ENCODE measurements around the gene UBE2E2. TPM values are rescaled to one million over a fixed set of nuclear protein-coding genes. Genes with fewer than 3 reads are reported as not detected.
A peak's percentile ranks its signal among the peaks of the same experiment; 100 is the strongest.

Gene UBE2E2
- total RNA-seq, 2 donors from 2014 or later = 1.2 to 7.6 TPM

DNA sequence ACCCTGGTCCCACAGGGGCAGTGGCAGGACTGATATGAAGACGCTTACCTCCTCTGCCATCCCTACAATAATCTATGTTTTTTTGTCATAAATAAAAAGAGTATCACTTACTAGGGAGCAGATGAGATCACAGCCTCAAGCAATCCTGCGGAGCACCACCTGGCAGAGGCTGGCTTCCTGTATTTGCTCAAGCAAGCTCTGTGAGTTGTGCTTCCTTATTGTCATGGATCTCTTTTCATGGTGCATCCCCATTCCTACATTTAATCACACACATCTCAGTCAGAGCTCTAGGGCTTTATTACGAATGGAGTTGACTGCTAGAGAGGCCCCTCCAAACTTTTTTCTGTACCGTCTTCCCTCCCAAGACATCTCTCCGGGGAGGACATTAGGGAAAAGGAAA is 186.0 kb downstream of the UBE2E2 start:
- DNase-seq = peak; percentile 25
- Histone ChIP-seq H3K27ac (no peak overlapping the region), H3K27me3 (no peaks in the 10 kb centered on the region), H3K36me3 (no peaks in the 10 kb centered on the region), H3K4me1 (no peaks in the 10 kb centered on the region), H3K9ac (ENCODE audit: low read depth in 2 of 2, low read length in 2 of 2) (no peak overlapping the region), H3K4me3 (no peak overlapping the region), H3K9me3 (no peaks in the 10 kb centered on the region)
- TF ChIP-seq, protein P1, sequence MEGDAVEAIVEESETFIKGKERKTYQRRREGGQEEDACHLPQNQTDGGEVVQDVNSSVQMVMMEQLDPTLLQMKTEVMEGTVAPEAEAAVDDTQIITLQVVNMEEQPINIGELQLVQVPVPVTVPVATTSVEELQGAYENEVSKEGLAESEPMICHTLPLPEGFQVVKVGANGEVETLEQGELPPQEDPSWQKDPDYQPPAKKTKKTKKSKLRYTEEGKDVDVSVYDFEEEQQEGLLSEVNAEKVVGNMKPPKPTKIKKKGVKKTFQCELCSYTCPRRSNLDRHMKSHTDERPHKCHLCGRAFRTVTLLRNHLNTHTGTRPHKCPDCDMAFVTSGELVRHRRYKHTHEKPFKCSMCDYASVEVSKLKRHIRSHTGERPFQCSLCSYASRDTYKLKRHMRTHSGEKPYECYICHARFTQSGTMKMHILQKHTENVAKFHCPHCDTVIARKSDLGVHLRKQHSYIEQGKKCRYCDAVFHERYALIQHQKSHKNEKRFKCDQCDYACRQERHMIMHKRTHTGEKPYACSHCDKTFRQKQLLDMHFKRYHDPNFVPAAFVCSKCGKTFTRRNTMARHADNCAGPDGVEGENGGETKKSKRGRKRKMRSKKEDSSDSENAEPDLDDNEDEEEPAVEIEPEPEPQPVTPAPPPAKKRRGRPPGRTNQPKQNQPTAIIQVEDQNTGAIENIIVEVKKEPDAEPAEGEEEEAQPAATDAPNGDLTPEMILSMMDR (IDR thresholded peaks at IDR 0.05) = no peak
- intact Hi-C loops (cut with DNase I) = no loop called here

DNA sequence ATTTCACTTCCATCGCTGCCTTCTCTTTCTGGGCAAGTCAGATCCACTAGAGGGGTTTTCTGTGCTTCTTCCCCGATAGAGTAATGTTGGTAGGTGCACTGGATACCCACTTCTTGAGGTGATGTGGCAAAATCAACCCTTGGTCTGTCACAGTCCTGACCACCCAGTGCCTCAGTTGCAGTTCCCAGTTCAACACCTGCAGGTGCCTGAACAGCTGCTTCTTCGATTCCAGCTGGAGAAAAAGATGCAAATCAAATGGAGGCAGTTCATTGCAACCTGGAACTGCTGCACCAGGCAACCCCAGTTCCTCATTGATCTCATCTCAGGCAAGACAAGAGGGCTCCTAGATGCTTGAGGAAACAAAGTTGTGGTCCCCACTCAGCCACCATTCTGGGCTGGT is 186.6 kb downstream of the UBE2E2 start:
- Histone ChIP-seq H3K27me3 (no peaks in the 10 kb centered on the region), H3K27ac (no peak overlapping the region), H3K4me1 (no peaks in the 10 kb centered on the region), H3K4me3 (no peak overlapping the region), H3K9ac (ENCODE audit: low read depth in 2 of 2, low read length in 2 of 2) (no peak overlapping the region), H3K9me3 (no peaks in the 10 kb centered on the region), H3K36me3 (no peaks in the 10 kb centered on the region)
- no peak for DNase-seq
- intact Hi-C loops (cut with DNase I) = no loop called here
- TF ChIP-seq, protein P1 (IDR thresholded peaks at IDR 0.05) = no peak

DNA sequence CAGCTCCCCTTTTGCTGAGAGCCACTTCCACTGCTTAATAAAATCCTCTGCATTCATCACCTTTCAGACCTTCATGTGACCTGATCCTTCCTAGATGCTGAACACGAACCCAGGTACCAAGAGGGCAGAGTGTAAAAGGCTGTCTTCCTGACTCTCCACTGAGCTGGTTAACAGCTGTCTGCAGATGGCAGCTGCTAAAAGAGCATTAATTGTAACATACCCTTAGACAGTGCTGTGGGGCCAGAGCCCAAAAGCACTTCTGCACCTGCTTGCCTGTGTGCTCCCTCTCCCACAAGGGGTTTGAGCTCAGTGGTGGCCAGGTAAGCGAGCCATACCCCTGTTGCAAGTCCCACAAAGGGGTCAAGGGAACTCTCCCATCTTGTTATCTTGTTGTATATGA is 187.3 kb downstream of the UBE2E2 start:
- DNase-seq = no peak
- Histone ChIP-seq H3K9me3 (no peaks in the 10 kb centered on the region), H3K36me3 (no peaks in the 10 kb centered on the region), H3K4me3 (no peak overlapping the region), H3K4me1 (no peaks in the 10 kb centered on the region), H3K27ac (no peak overlapping the region), H3K27me3 (no peaks in the 10 kb centered on the region), H3K9ac (ENCODE audit: low read depth in 2 of 2, low read length in 2 of 2) (no peak overlapping the region)
- intact Hi-C loops (cut with DNase I) = no loop called here
- TF ChIP-seq, protein P1 (IDR thresholded peaks at IDR 0.05) = no peak

DNA sequence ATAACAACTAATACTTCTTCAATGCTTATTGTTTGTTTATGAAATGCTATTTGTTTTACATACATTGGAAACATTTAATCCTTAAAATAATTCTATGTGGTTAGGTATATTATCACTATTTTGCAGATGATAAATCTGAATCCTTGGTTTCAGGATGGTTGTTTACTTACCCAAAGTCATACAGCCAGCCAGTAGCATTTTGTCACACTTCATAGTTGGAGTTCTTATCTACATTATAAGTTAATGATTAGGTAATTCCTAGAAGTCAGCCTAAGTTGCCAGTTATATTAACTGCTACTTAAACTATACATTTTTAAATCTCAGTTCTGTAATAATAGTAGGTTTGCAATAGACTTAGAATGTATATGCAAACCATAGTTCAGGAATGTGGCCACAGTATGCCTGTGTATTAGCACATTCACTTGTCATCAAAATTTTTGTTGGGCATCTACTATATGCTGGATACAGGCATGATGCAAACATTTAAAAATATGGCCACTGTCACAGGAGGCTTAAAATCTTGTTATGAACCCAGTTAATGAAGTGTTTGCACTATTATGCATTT is 187.9 kb downstream of the UBE2E2 start:
- Histone ChIP-seq H3K4me1 (no peaks in the 10 kb centered on the region), H3K36me3 (no peaks in the 10 kb centered on the region), H3K27ac (no peak overlapping the region), H3K4me3 (no peak overlapping the region), H3K27me3 (no peaks in the 10 kb centered on the region), H3K9me3 (no peaks in the 10 kb centered on the region), H3K9ac (ENCODE audit: low read depth in 2 of 2, low read length in 2 of 2) (no peak overlapping the region)
- TF ChIP-seq, protein P1 (IDR thresholded peaks at IDR 0.05) = no peak
- intact Hi-C loops (cut with DNase I) = no loop called here
- DNase-seq = no peak

DNA sequence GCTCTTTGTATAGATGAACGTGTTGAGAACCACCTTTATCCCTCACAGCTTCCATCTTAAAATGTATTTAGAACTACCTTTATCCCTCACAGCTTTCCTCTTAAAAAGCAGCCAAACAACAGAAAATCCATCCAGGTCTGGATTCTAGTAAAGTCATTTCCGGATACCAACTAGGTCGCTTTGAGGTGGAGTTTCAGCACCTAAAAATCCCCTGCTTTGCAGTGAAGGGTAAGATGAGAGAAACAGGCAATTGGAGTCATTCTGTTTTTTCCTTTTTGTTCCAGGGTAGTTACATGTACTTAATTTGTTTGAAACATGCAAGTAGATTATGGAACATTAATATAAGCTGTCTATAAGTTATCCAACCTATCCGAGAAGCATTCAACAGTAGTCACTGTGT is 192.0 kb downstream of the UBE2E2 start:
- intact Hi-C loops (cut with DNase I) = no loop called here
- Histone ChIP-seq H3K27me3 (no peaks in the 10 kb centered on the region), H3K27ac (no peak overlapping the region), H3K4me3 (no peak overlapping the region), H3K36me3 (no peaks in the 10 kb centered on the region), H3K9ac (ENCODE audit: low read depth in 2 of 2, low read length in 2 of 2) (no peak overlapping the region), H3K4me1 (no peaks in the 10 kb centered on the region), H3K9me3 (no peaks in the 10 kb centered on the region)
- no peak for DNase-seq
- TF ChIP-seq, protein P1 (IDR thresholded peaks at IDR 0.05) = no peak
